Left ventricle myocardium inferior (tissue), 1 donor: ENCODE measurements around the gene ABHD8. TPM values are rescaled to one million over a fixed set of nuclear protein-coding genes. Genes with fewer than 3 reads are reported as not detected.
A peak's percentile ranks its signal among the peaks of the same experiment; 100 is the strongest.

Source experiments
- DNase-seq: peaks from one replicate; pipeline ENCODE4 v3.0.0-alpha.2; 2020
- H3K27ac ChIP-seq: fragments of 200-600 bp; replicated peaks from 2 replicates; pipeline ENCODE4 v1.8.0; 2021
- H3K27me3 ChIP-seq: fragments of 200-600 bp; 2 replicates; pipeline ENCODE4 v1.8.0; 2021; ENCODE audit warnings: low read depth
- H3K36me3 ChIP-seq: fragments of 200-600 bp; 2 replicates; pipeline ENCODE4 v1.8.0; 2021
- H3K4me1 ChIP-seq: fragments of 200-600 bp; 2 replicates; pipeline ENCODE4 v1.8.0; 2021
- H3K4me3 ChIP-seq: fragments of 200-600 bp; 2 replicates; pipeline ENCODE4 v1.8.0; 2021; ENCODE audit warnings: mild to moderate bottlenecking, moderate library complexity
- H3K9me3 ChIP-seq: fragments of 200-600 bp; replicated peaks from 2 replicates; pipeline ENCODE4 v1.8.0; 2021
- CTCF ChIP-seq: fragments of 200-600 bp; IDR thresholded peaks from 2 replicates; pipeline ENCODE4 v1.8.0; 2021; ENCODE audit warnings: antibody characterized with exemption, mild to moderate bottlenecking, borderline replicate concordance
- intact Hi-C: fragments of 100-400 bp; cut with micrococcal nuclease; formaldehyde crosslinking; loops from one replicate; pipeline ENCODE4 v1.11.0; 2022
- total RNA-seq: library from RNA; stranded (reverse); fragmentation: NEBNext Ultra II Directional; extraction: Animal tissue kit (Norgen Biotek cat#: 25700); gene quantifications from one replicate; pipeline ENCODE4 v1.2.1, GENCODE V29; 2021
- donor health status: DM: no; HTN: yes; CAD: no; lungs with severe emphysema.

ABHD8 gene
- total RNA-seq, 1 donor from 2014 or later: 11.7 TPM

- H3K27ac ChIP-seq: peak overlapping the region; percentile 70
- no peak for DNase-seq
- H3K4me1 ChIP-seq: peaks cover 55% of the 10 kb centered on the region
- H3K9me3 ChIP-seq: no peaks in the 10 kb centered on the region
- intact Hi-C loops: loop anchor here (2.0 kb wide), 1 partner anchor 39 kb away; no protein-coding TSS in a partner anchor
- TF ChIP-seq CTCF: no peak
- H3K36me3 ChIP-seq: no peaks in the 10 kb centered on the region
- H3K4me3 ChIP-seq: no peak overlapping the region
- H3K27me3 ChIP-seq: peaks cover 26% of the 10 kb centered on the region
Measured at GRCh38 chr19:17347361-17347760, 44.1 kb upstream of the ABHD8 start.

GRCh38 chr19:17346109-17346671 lies 43.0 kb upstream of the ABHD8 start:
- H3K27ac ChIP-seq: peak overlapping the region; percentile 70
- no peak overlapping the region for H3K4me3 ChIP-seq
- peak; percentile 79 for DNase-seq
- TF ChIP-seq CTCF: peak; percentile 98
- peaks cover 15% of the 10 kb centered on the region for H3K27me3 ChIP-seq
- H3K36me3 ChIP-seq: peaks cover 6% of the 10 kb centered on the region
- H3K4me1 ChIP-seq: peaks cover 46% of the 10 kb centered on the region
- intact Hi-C loops: loop anchor here (2.0 kb wide), 1 partner anchor 41 kb away; no protein-coding TSS in a partner anchor
- no peaks in the 10 kb centered on the region for H3K9me3 ChIP-seq

GRCh38 chr19:17341845-17342244 lies 38.6 kb upstream of the ABHD8 start:
- no peaks in the 10 kb centered on the region for H3K27me3 ChIP-seq
- no peaks in the 10 kb centered on the region for H3K9me3 ChIP-seq
- no peak for TF ChIP-seq CTCF
- no peak overlapping the region for H3K4me3 ChIP-seq
- no peak overlapping the region for H3K27ac ChIP-seq
- intact Hi-C loops: no loop called here
- H3K4me1 ChIP-seq: peaks cover 24% of the 10 kb centered on the region
- no peak for DNase-seq
- H3K36me3 ChIP-seq: peaks cover 7% of the 10 kb centered on the region

GRCh38 chr19:17341386-17341785 lies 38.2 kb upstream of the ABHD8 start:
- Histone ChIP-seq H3K9me3 (no peaks in the 10 kb centered on the region), H3K27ac (no peak overlapping the region), H3K4me1 (peaks cover 23% of the 10 kb centered on the region), H3K4me3 (no peak overlapping the region), H3K36me3 (peaks cover 7% of the 10 kb centered on the region), H3K27me3 (no peaks in the 10 kb centered on the region)
- DNase-seq: no peak
- no peak for TF ChIP-seq CTCF
- intact Hi-C loops: no loop called here

- Histone ChIP-seq H3K4me3 (no peak overlapping the region), H3K27me3 (no peaks in the 10 kb centered on the region), H3K9me3 (no peaks in the 10 kb centered on the region), H3K36me3 (peaks cover 7% of the 10 kb centered on the region), H3K27ac (no peak overlapping the region), H3K4me1 (peaks cover 24% of the 10 kb centered on the region)
- no peak for TF ChIP-seq CTCF
- DNase-seq: no peak
- intact Hi-C loops: no loop called here
Measured at GRCh38 chr19:17340871-17341357, 37.7 kb upstream of the ABHD8 start.
